ENCODE measurements around the gene CDC42EP4.

CDC42EP4 gene, protein sequence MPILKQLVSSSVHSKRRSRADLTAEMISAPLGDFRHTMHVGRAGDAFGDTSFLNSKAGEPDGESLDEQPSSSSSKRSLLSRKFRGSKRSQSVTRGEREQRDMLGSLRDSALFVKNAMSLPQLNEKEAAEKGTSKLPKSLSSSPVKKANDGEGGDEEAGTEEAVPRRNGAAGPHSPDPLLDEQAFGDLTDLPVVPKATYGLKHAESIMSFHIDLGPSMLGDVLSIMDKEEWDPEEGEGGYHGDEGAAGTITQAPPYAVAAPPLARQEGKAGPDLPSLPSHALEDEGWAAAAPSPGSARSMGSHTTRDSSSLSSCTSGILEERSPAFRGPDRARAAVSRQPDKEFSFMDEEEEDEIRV

GRCh38 chr17:73311781-73312641, at the start of gene CDC42EP4:
Gene CDC42EP4 (minus strand): TSS chr17:73312001. CDS start chr17:73286500, 25,501 bp downstream.
- peak; percentile 95 for DNase-seq

GRCh38 chr17:73360961-73361761, 49.4 kb upstream of the CDC42EP4 start:
- DNase-seq, result no peak

DNA sequence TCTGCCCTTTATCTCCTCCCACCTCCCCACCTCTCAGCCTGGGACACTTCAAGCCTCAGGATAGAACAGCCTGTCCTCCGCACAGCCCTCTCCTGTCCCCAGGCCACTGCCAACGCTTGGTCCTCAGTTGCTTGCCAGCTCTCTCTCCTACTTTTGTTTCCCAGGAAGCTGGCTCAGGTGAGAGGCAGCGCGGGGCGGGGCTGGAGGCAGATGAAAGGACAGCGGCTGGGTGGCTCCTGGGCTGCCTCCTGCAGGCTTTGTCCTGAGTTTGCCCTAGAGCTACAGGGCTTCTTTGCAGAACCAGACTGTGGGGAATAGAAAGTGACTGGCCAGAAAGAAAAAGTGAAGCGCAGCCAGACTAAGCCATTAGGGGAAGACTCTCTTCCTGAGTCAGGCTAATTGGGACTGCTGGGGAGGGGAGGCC, 48.2 kb upstream of the CDC42EP4 start:
- no peak for DNase-seq

DNA sequence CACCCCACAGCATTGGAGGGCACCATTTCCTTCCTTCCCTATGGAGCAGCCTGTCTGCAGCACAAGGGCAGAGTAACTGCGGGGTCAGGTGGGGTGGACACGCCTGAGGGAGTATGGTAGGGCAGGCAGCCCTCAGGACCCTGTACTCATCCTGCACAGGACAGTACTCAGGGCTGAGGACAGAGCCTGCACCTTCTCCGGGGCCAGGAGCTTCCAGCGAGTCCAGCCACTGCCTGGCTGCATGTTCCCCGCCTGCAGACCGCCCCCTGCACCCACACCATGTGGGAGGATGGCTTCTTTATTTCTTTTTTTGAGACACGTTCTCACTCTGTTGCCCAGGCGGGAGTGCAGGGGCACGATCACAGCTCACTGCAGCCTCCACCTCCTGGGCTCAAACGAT, 47.6 kb upstream of the CDC42EP4 start:
- no peak for DNase-seq

DNA sequence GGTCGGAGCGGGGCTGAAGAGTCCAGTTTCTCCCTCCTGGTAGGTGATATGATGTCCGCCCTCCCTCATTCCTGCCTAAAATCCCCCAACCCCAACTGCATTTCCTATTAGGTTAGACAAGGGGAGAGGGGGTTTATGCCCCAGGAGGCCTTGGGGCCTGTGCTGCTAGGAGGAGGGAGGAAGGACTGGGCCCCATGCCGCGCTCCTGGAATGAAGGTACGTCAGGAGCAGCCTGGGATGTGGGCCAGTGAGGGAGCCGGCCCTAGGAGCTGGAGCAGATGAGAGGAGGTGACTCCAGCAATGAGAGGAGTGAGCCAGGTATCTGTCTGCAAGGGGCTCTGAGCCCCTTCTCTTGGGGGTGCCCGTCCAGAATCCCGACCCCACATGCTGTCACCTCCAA, 46.9 kb upstream of the CDC42EP4 start:
- no peak for DNase-seq

GRCh38 chr17:73357981-73358380, 46.2 kb upstream of the CDC42EP4 start:
- no peak for DNase-seq

DNA sequence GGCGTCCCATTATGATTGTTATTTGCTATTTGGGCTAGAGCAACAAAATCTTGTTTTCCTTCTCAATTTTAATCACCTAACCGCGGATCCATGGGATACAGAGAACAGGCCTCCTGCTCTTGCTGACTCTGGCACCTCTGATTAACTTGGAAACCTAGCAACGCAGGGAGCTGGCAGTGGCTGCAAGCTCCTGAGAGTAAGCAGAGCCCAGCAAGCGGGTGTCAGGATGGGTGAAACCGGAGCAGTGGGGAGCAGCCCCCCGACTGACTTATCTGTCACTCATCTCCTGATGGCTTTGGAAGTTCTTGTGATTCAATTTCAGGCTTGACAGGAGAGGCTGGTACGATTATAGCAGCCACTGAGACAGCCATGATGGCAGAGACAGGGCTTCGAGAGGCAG, 45.5 kb upstream of the CDC42EP4 start:
- DNase-seq, result no peak

DNA sequence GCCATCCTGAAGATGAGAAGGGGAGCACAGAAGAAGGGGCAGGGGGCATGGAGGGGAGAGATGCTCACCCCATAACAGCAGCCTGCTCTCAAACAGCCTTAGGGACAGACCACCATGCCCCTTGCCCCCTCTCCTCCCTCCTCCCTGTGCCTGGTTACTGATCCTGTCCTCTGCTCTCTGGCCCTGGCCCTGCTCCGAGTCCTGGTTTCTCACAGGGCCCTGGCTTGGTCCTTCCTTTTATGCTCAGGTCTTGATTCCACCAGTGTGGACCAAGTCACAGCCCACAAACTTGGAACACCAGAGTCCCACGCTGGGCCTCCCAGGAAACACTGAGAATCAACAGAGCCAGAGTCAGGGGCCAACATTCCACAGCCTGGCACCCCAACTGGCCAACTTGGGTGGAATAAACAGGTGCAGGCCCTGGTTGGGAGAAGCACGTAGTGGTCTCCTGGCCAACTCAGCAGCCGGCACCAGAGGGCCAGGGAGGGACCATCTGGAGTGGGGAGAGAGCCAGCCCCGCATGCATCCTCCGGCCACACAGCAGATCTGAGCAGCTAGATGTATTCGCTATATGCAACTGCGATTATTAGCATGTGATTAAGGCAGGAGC, 44.9 kb upstream of the CDC42EP4 start:
- DNase-seq, result no peak

GRCh38 chr17:73354423-73355284, 42.9 kb upstream of the CDC42EP4 start:
- no peak for DNase-seq

- DNase-seq, result no peak
These were observed 40.5 kb upstream of the CDC42EP4 start for GRCh38 chr17:73352261-73352660.

DNA sequence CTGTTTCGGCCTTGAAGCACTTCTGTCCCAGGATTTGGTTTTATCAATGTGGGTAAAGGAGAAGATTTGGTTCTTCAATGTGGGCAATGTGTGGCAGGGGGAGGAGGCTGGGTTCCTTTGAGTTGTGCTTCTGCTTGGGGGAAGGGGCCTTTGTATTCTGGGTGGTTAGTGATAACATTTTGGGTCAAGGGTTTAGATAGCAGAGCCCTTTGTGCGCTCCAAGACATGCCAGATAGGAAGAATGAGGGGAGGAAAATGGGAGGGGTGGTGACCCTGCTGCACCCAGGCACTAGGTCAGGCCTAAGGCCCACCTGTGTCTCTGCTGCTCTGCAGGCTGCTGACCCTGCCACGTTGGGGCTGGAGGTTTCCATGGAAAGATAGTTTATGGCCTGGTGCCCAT, 40.0 kb upstream of the CDC42EP4 start:
- DNase-seq, result no peak

GRCh38 chr17:73350864-73351263, 39.1 kb upstream of the CDC42EP4 start:
- no peak for DNase-seq

- DNase-seq, result no peak
These were observed 37.8 kb upstream of the CDC42EP4 start for GRCh38 chr17:73349647-73350046.

DNA sequence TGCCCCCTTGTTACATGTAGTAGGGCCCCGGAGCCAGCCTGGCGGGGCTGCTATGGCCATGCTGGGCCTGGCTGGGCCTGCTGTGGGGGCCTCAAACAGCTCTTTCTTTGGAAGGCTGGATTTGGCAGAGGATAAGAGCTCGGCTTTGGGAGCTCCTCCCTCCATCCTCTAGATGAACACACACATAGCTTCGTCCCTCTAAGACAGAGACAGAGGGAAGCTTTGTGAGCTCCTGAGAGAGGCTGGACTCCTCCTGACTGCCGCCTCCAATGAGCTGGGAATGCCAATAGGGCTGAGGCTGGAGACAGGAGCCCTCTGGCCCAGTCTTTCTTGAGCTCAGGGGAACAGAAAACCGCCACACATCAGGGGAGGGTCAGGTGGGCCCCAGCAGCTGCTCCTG, 37.3 kb upstream of the CDC42EP4 start:
- no peak for DNase-seq

- DNase-seq, result no peak
These were observed 37.0 kb upstream of the CDC42EP4 start for GRCh38 chr17:73348829-73349095.

DNA sequence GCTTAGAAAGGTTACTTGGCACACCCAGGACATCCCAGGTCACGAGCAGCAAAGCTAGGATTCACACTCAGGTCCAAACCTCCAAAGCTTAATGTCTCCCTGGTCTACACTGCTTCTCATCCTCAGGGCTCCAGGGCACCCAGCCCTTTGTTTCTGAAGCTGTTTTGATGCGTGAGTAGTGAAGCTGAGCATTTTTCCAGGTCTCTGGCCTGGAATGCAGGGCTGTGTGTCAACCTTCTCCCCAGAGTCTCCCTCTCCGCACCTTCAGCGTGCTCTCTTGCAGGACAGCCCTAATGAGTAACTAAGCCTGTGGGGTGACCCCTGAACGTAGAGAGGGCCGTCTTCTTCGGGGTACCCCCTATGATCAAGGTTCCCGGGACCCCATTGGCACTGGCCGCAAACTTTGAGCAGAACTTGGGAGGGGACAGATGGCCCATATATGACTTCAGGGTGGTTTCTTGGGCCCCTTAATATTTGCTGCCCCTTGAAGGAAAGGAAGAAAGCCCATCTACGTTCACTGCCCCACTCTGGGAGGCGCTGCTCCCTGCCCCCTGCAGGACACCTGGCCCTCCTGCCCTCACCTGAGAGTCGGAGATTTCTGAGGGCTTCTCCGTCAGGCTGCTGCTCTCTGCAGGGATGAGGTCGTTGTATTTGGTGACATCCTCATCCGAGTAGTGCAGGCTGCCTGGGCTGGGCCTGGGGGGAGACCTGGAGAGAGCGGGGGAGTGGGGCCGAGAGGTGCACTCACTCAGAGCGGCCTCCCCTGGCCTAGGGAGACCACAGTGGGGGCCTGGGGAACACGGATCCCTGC, 36.4 kb upstream of the CDC42EP4 start:
- no peak for DNase-seq

GRCh38 chr17:73347351-73347750, 35.5 kb upstream of the CDC42EP4 start:
- no peak for DNase-seq

- no peak for DNase-seq
These were observed 34.8 kb upstream of the CDC42EP4 start for GRCh38 chr17:73346501-73347162.

- no peak for DNase-seq
These were observed 32.1 kb upstream of the CDC42EP4 start for GRCh38 chr17:73343739-73344454.

GRCh38 chr17:73343168-73343634, 31.4 kb upstream of the CDC42EP4 start:
- no peak for DNase-seq
